Measurements from ENCODE around the gene UBE4B. TPM values are rescaled to one million over a fixed set of nuclear protein-coding genes. Genes with fewer than 3 reads are reported as not detected.

Gene UBE4B
- total RNA-seq, 4 donors from 2014 or later, result 37.5 to 60.3 (median 51.3) TPM

DNA sequence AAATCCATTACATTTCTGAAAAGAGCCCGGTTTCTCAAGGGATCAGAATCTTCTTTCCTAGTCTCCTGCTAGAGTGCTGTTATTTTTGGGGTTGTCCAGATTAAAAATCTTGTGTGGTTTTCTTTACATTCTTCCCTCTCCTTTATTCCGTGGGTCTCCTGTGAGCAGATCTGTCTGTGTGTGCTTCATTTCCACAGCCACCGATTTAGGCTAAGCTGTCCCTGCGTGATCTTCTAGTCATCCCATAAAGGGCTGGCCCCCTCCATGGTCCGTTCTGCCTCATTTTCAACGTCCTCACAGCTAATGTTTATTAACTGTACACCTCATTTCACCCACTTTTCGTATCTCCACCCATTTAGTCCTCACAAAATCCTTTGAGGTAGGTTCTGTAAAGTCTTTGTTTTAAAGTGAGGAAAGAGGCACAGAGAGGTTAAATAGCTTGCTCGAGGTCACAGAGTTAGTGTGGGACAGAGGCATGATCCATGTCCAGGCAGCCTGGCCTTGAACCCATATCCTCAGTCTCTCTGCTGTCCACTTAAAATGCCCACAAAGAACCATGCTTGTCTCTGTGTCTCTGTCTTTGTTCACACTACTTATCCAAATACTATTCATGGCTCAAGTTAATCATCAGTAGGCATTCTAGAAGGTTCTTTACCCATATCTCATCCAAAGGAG, 139.4 kb downstream of the UBE4B start:
- H3K4me3 ChIP-seq, result no peak overlapping the region
- DNase-seq, result no peak
- intact Hi-C loops (cut with DNase I), result no loop called here
- H3K4me1 ChIP-seq, result no peaks in the 10 kb centered on the region
- H3K27ac ChIP-seq, result no peak overlapping the region
- no peaks in the 10 kb centered on the region for H3K9me3 ChIP-seq
- peaks cover 8 to 94% (median 18%) of the 10 kb centered on the region in 3 donors for H3K36me3 ChIP-seq
- no peaks in the 10 kb centered on the region for H3K27me3 ChIP-seq
- 90 to 92% methylated on average over 8 of the region's 8 CpGs for WGBS, 2 donors
- TF ChIP-seq POLR2A (IDR thresholded peaks at IDR 0.05) (no peak), CTCF (IDR thresholded peaks at IDR 0.05) (no peak)

- no peak for TF ChIP-seq CTCF (IDR thresholded peaks at IDR 0.05)
- no peak for TF ChIP-seq POLR2A (IDR thresholded peaks at IDR 0.05)
- Histone ChIP-seq H3K27me3 (no peaks in the 10 kb centered on the region), H3K9me3 (no peaks in the 10 kb centered on the region), H3K4me3 (no peak overlapping the region), H3K27ac (no peak overlapping the region), H3K4me1 (no peaks in the 10 kb centered on the region), H3K36me3 (peaks cover 8 to 94% (median 11%) of the 10 kb centered on the region in 3 donors)
- intact Hi-C loops (cut with DNase I), result no loop called here
- 84 to 92% methylated on average over 8 of the region's 10 CpGs for WGBS, 2 donors
- no peak for DNase-seq
Measured at GRCh38 chr1:10173582-10173981, 140.8 kb downstream of the UBE4B start.

DNA sequence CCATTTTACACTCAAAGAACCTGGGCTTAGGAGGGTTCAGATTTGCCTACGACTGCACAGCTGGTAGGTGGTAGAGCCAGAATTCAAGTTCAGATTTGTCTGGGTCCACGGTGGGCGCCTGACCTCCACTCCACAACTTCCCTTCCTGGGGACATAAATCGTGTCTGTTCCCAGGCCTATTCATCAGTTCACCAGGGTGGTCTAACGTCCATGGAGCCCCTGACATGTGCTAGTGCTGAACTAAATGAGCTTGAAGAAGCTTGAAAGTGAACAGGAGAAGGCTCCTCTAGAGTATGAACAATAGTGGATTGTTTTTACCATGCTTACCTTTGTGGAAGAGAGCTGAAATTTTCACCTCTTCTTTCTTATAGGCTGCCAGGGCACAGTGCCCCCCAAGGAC, 145.1 kb downstream of the UBE4B start:
- H3K36me3 ChIP-seq, result peaks cover 15 to 87% (median 16%) of the 10 kb centered on the region in 3 donors
- intact Hi-C loops (cut with DNase I), result no loop called here
- 70 to 72% methylated on average over 3 to 5 of the region's 5 CpGs for WGBS, 2 donors

DNA sequence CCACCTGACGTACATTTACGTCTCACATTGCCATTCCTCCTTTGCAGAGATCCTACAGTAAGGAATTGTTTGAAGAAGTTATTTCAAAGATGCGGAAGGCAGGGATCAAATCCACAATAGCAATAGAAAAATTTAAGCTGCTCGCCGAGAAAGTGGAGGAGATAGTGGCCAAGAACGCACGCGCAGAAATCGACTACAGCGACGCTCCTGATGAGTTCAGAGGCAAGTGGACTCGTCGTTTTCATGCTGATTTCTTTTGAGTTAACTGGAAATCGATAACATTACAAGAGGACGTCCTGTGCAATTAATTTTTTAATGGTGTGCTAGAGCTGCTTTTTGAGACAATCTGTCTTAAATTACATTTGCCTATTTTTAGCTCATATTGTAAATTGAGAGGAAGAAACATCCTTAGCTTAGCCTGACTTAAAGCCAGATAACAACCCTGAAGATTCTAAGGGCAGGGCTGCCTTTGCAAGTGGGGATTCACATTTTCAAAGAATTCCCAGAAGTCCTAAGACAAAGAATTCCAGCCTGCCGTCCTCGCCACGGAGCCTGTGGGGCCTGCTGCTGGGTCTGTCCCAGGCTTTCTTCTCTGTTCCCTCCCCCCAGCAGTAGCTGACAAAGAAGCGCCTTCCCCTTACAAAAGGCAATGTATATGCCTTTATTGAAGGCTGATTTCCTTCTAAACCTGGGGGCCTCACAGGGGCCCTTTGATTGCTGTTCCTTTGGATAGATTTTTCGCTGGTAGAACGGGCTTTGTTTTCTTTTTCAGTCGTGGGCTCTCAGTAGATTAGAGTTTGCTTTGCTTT, 146.0 kb downstream of the UBE4B start:
- DNase-seq, result no peak

More for the DNA sequence above, 145.1 kb downstream of the UBE4B start:
- Histone ChIP-seq H3K27me3 (no peaks in the 10 kb centered on the region), H3K4me3 (no peak overlapping the region), H3K4me1 (no peaks in the 10 kb centered on the region), H3K27ac (no peak overlapping the region), H3K9me3 (no peaks in the 10 kb centered on the region)
- TF ChIP-seq POLR2A (IDR thresholded peaks at IDR 0.05) (no peak), CTCF (IDR thresholded peaks at IDR 0.05) (no peak)
- DNase-seq, result no peak

More for the DNA sequence above, 146.0 kb downstream of the UBE4B start:
- TF ChIP-seq POLR2A (IDR thresholded peaks at IDR 0.05) (no peak), CTCF (IDR thresholded peaks at IDR 0.05) (no peak)
- H3K4me3 ChIP-seq, result no peak overlapping the region
- H3K27me3 ChIP-seq, result no peaks in the 10 kb centered on the region
- 85 to 86% methylated on average over 22 of the region's 22 CpGs for WGBS, 2 donors
- intact Hi-C loops (cut with DNase I), result no loop called here
- H3K27ac ChIP-seq, result no peak overlapping the region
- H3K9me3 ChIP-seq, result no peaks in the 10 kb centered on the region
- H3K36me3 ChIP-seq, result peaks cover 10 to 78% (median 16%) of the 10 kb centered on the region in 3 donors
- no peaks in the 10 kb centered on the region for H3K4me1 ChIP-seq

Data from esophagus squamous epithelium (tissue), 5 donors.